HG03175 (cell line): ENCODE data around the gene RPTOR.
"Not testable (repeated sequence)": the region's sequence is repeated elsewhere in the genome, so short reads cannot be mapped to it uniquely, and the experiment has no call there.

Source experiments
- ATAC-seq: cut with Tn5 transposase; IDR thresholded peaks from one replicate; pipeline ENCODE4 v1.9.1; 2021; ENCODE audit warnings: mild to moderate bottlenecking, moderate library complexity; ENCODE audit not compliant: unreplicated experiment

The RPTOR gene

DNA sequence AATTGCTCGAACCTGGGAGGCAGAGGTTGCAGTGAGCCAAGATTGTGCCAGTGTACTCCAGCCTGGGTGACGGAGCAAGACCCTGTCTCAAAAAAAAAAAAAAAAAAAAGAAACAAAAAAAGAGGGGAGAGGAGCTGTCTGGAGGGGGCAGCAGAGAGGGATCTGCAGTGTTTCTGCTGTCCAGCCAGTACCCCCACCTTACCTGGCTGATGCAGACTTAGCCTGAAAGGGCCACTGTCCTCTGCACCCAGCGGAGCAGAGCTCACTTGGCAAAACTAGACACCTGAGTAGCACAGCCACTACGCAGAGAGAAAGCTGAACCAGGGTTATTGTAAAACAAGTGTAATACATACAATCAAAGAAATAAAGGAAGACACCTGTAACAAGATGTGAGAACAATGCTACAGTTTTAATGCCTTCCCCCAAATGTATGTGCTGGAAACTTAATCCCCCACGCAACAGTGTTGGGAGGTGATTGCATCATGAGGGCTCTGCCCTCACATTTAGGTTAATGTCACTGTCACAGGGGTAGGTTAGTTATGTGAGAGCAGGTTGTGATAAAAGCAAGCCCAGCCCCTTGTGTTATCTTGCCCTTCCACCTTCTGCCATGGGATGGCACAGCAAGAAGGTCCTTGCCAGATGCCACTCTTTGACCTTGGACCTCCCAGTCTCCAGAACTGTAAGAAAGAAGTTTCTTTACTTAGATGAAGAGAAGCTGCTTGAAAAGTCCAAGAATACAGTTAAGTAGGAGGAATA lies 211.2 kb downstream of the RPTOR start:
- no peak for ATAC-seq

- no peak for ATAC-seq
These were observed 214.1 kb downstream of the RPTOR start for GRCh38 chr17:80758481-80759376.

DNA sequence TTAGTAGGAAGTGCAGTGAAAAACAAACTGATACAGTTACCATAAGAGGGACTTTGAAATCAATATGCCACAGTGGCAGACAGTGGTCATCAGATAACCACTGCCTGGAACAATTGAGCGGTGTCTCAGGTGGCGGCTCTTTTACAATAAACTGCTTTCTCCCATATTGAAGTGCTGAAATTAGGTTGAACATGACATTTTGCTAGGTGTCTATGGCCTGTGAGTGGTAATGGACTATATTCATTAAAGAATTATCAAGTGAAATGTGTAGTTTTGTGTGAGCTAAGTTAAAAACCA lies 214.7 kb downstream of the RPTOR start:
- no peak for ATAC-seq

GRCh38 chr17:80760511-80760911 lies 215.9 kb downstream of the RPTOR start:
- ATAC-seq = no peak

- ATAC-seq = no peak
These were observed 216.7 kb downstream of the RPTOR start for GRCh38 chr17:80761110-80761871.

DNA sequence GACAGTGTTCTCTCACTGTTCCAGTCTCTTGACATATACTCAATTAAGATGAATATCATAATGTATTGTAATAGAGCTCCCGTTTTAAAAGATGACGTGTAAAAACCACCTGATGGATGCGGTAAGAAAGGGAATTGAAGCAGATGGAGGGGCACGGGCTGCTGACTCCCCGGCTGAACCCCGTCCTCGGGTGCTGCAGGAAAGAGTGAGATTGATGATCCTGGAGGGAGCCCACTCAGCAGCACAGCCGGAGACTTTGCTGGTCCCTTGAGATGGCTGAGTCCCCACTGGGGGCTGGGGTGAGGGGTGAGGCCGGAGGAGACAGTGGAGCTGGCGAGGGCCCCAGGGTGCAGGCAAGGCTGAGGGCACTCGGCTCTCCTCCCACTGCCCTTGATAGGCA lies 217.4 kb downstream of the RPTOR start:
- ATAC-seq = no peak

- no peak for ATAC-seq
These were observed 218.7 kb downstream of the RPTOR start for GRCh38 chr17:80763293-80763867.

GRCh38 chr17:80764627-80765145 lies 220.0 kb downstream of the RPTOR start:
- not testable (repeated sequence) for ATAC-seq

- no peak for ATAC-seq
These were observed 220.8 kb downstream of the RPTOR start for GRCh38 chr17:80765241-80765961.

DNA sequence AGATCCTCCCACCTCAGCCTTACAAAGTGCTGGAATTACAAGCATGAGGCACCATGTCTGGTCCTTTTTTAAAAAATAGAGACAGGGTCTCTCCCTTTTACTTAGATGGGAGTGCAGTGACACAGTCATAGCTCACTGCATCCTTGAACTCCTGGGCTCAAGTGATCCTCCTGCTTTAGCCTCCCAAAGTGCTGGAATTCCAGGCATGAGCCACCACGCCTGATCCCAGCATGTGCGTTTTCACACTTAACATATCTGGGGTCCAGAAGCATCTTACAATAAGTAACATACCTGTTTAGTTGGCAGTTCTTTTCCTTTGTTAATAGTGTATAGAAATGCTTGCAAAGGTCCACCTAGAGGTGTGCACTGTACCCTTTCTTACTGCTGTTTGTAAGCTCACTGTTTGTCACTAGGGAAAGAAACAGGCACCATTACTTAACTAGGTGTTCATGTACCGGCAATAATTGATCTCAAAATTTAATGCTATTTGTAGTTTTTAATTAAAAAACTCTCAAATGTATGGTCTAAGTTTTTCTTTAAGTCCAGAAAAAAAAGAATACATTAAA lies 221.7 kb downstream of the RPTOR start:
- no peak for ATAC-seq

DNA sequence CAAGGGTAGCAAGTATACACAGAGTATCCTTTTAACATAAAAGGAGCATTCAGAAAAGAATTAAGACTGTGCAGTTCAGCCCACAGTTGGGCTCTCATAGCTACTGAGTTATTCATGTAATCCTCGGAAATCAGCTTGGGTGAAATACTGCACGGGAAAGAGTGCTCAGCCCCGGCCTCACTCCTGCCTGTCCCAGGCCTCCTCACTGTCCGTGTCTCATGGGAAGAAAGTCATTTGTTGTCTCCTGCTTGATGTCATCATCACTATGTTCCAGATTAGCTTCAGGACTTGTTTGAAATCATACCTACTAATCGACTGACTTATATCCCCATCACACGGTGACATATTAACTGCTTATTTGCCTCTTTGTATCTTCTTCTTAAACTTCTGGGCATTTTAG lies 223.8 kb downstream of the RPTOR start:
- no peak for ATAC-seq

DNA sequence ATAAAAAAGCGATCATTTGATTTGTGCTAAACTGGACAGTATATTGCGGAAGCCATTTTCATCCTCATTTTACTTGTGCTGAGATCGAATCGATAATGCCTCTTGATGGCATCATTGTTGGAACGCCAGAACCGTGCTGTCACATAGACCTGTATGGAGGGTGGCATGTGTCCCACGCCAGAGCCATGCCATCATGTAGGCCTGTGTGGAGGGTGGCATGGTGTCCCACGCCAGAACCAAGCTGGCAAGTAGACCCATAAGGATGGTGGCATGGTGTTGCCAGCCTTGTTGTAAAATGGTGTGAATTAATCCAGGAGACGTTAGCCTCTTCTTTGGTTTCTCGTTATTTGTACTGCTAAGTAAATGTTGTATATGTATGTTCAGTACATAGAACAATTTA lies 224.3 kb downstream of the RPTOR start:
- ATAC-seq = no peak

- ATAC-seq = no peak
These were observed 224.9 kb downstream of the RPTOR start for GRCh38 chr17:80769516-80769915.

DNA sequence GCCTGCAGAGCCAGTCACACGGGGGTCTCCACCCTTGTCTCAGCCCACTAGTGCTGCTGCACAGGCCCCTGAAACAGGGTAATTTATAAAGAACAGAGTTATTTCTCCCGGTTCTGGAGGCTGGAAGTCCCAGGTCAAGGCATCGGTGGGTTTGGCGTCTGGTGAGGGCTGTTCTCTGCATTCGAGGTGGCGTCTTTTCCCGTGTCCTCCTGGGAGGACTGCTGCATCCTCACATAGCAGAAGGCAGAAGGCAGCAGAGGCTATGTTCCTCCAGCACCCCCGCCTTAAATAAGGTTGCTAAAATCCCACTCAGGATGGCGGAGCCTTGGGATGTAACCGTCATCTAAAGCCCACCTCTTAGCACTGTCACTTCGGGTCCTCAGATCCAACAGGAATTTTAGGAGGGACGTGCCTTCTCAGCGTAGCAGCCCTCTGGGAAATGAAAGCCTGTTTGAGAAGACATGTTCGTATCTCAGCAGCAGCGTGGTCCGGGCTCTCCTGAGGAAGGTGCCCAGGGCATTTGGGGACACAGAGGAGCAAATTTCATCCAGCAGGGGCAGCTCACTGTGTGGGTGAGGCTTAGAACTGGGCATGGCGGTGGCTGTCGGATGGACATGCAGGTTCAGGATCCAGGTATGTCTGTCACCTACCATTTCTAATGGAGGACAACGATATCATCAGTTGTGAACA lies 225.4 kb downstream of the RPTOR start:
- no peak for ATAC-seq

GRCh38 chr17:80770881-80771611 lies 226.4 kb downstream of the RPTOR start:
- no peak for ATAC-seq

GRCh38 chr17:80771612-80772005 lies 227.0 kb downstream of the RPTOR start:
- ATAC-seq = no peak

GRCh38 chr17:80772906-80773242 lies 228.2 kb downstream of the RPTOR start:
- ATAC-seq = no peak

- no peak for ATAC-seq
These were observed 228.8 kb downstream of the RPTOR start for GRCh38 chr17:80773243-80773991.
